Vagina (tissue), 2 donors: ENCODE data around the gene ECEL1.

Experiments used
- CTCF ChIP-seq, 3 experiments: fragments of 450-650 bp in 2 of 3; fragments of 200-600 bp in 1 of 3; sonication (generic) in 1 of 3; IDR thresholded peaks; one replicate each; pipeline ENCODE4 v1.5.1; 2017 to 2019; ENCODE audit warnings: antibody characterized with exemption in 3 of 3, mild to moderate bottlenecking in 2 of 3, moderate library complexity in 2 of 3
- POLR2A ChIP-seq, 2 donors: fragments of 450-650 bp; IDR thresholded peaks; one replicate each; pipeline ENCODE4 v1.6.1; 2017; ENCODE audit warnings: antibody characterized with exemption in 2 of 2, mild to moderate bottlenecking in 2 of 2, moderate library complexity in 2 of 2

- TF ChIP-seq CTCF (IDR thresholded peaks at IDR 0.05) = no peak
- TF ChIP-seq POLR2A (IDR thresholded peaks at IDR 0.05) = no peak
Measured at GRCh38 chr2:232511336-232511890, 23.8 kb upstream of the ECEL1 start.
